GM19035 (cell line): ENCODE data around the gene FAM216B.
"Not testable (repeated sequence)": the region's sequence is repeated elsewhere in the genome, so short reads cannot be mapped to it uniquely, and the experiment has no call there.

Experiments
- ATAC-seq: cut with Tn5 transposase; IDR thresholded peaks from one replicate; pipeline ENCODE4 v1.9.1; 2021; ENCODE audit not compliant: unreplicated experiment

Gene FAM216B

DNA sequence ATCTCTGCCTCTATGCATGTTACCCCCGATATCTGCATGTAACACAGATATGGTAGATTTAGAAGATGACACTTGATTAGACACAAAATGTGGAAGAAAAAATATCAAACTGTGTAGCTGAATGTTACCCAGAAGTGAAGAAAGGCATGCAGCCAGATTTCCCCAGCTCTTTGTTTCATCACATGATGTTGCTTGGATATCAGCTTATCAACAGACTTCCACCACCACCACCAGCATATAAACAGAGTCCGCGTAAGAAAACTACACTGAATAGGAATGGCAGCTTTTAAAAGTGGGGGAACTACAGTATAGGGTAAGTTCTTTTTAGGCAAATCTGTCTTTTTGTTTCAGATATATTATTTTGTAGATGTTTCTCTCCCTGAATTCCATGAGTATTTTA lies at the start of gene FAM216B:
TSS of gene FAM216B (plus strand) at position 233 of the 400 bp plus-strand sequence. CDS start 2,484 bp downstream, outside the sequence.
- no peak for ATAC-seq

DNA sequence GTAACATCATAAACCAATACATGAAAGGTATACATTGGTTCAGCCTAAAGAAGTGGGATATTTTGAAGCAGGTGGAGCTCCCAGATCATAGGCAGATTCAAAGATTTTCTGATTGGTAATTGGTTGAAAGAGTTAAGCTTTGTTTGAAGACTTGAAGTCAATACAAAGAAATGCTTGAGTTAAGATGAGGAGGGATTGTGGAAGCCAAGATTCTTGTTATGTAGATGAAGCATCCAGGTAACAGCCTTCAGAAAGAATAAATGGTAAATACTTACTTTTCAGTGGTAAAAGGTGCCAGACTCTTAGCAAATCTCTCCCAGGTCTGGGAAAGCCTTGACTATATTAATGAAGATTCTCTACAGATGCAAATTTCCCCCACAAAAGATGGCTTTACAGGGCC lies 49.3 kb upstream of the FAM216B start:
- ATAC-seq: no peak

DNA sequence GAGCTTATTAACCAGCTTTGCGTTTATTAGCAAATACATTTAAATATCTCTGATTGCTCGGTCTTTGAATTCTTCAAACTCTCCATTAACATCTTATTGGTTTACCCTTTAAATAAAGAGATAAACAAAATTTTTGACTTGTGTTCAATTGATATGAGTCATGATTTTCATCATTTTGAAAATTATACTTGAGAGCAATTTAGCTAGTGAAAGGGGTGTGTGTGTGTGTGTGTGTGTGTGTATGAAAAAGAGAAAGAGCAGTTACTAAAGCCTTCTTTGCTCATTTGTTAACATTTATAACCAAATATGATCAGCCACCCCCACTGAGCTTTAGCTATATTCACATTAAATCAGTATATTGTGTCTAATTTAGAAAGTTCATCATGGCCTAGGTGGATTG lies 48.3 kb upstream of the FAM216B start:
- no peak for ATAC-seq

DNA sequence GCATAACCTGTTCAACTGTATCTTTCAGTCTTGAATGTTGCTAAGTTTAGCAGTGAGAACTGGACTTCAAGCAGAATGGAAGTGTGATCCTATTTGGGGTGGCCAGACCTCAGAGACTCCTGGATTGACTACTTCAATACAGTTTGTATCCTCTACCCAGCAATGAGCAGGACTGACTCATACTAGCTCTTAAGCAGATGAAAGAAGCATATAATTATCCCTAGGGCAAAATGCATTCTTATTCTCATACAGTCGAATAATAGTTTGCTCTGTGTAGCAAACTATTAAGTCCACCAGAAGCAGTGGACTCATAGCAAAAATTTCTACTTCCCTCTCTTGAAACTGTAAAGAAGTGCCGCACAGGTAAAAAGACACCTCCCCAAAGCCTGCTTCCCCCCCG lies 46.4 kb upstream of the FAM216B start:
- no peak for ATAC-seq

DNA sequence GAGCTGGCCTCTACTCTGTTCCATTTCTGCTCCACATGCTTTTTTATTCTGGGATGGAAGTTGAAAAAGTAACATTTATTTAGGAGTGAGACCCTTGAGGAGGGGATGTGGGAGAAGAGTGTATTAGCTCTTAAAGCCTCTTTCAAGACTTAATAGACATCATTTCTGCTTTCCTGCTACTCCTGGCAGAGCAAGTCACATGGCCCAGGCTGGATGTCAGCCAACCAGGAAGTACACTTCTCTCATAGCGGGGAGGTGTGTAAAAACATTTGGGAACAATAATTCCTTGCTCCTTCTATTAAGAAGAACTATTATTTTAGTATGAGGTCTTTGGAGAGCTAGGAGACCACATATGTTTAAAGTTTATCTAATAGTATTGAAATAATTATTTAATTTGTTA lies 40.6 kb upstream of the FAM216B start:
- no peak for ATAC-seq

DNA sequence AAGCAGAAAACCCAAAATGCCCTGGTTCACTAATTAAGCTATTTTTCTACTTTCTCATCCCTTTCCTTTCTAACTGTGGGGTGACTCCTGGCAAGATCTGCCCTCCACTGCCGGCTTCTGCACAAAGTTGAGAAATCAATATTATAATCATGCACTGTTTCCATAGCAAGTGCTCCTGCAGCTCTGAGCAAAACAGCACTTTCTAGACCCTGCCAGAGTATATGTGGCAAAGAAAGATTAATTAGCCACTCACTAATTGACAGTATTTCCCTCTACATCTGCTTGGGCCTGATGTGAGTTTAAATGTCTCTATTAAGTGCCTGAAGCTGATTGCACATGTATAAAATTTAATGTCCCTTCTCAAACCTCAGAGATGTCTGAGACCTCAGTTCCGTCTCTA lies 39.5 kb upstream of the FAM216B start:
- ATAC-seq: no peak

DNA sequence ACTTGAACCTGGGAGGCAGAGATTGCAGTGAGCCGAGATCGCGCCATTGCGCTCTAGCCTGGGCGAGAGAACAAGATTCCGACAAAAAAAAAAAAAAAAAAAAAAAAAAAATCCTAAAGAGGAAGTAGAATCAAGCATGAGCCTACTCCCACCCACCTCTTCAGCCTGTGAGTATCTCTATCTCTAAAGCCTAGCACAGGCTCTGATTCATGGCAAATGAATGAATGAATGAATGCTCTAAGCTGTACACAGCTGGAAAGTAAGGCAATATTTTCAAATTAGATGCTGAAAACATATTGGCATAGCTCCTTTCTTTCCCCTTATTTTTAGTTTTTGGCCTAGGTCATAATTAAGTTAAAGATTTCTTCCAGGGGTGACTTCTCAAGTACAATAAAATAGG lies 35.7 kb upstream of the FAM216B start:
- no peak for ATAC-seq

DNA sequence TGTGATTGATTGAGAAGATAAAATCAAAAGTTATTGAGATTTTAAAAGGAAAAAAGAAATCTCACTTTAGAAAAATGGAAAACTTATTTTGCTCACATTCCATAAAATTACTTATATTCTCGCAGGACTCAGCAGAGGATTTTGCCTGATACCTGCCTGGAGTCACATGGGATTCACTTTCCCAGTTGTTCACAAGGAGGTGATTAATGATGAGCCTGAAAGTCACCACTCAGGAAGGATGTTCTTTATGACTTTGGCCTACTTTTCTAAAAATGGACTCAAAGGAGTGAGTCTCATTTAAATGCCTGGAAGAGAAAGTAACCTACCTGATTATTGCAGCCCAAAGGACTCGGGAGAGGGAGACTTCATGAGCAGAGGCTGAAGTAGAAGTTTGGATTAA lies 34.5 kb upstream of the FAM216B start:
- no peak for ATAC-seq

DNA sequence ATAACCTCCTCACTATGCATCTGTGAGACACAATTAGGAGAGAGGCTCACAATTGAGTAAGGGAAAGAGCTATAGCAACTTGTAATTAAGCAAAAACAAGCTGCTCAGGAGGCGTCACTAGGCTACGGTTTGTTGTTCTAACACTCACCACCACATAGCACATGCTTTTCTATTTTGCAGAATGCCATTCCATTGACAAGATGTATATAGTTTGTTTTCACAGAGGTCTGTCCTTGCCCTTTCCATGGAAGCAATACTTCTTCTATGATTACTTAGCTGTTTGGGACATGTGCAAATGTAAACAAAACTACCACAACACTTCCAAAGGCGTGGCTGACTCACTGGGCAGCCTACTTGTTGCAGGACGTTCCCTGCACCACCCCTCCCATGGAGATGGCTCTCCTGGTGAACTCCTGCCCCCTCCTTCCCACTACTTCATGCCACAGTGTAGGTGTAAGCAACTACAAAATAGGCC lies 33.9 kb upstream of the FAM216B start:
- no peak for ATAC-seq

DNA sequence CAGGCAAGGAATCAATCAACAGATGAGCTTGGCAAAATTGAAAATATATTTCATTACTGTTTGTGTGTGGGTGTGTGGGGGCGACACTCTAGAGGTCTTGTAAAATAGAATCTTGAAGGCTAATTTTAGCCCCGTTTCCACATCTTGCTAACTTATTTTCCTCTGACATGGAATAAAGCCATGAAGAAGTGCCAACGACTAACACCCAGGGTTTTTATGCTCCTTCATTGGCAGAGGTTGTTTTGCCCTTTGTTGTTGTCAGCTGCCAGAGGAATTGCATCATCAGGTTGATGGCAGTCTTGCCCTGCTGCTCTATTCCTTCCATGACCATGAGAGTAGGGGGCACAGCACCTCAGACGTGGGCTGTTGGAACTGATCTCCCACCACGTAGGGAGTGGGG lies 30.6 kb upstream of the FAM216B start:
- no peak for ATAC-seq

DNA sequence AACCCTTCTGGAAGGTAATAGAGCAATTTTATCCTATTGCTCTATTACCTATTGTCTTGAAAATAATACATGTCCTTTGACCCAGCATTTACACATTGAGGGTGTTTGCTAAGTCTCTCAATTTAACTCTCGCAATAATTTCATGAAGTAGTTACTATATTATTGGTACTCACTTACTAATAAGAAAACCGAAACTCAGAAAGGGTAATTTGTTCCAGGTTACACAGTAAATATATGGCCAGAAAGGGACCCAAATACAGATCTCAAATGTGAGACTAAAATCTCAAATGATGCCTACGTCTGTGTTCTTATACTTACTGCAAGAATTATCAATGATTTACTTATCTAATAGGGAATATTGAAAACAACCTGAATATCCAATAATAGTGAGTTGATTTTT lies 29.7 kb upstream of the FAM216B start:
- ATAC-seq: no peak

DNA sequence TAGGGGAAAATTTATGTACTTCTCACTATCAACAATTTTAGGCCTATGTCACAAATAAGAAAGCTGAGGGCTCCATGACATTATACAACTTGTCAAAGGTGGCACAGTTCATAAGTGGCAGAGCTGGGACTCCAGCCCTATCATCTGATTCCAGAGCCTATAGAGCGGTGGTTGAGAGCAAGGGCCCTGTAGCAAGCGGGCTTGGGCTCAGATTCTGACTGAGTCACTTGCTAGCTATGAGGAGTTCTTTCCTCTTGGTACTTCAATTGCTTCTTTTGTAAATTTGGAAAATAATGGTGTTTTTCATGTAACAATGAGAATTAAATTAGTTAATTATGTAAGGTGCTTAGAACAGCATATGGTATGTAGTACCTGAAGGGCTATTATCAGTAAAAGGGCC lies 28.7 kb upstream of the FAM216B start:
- ATAC-seq: no peak

DNA sequence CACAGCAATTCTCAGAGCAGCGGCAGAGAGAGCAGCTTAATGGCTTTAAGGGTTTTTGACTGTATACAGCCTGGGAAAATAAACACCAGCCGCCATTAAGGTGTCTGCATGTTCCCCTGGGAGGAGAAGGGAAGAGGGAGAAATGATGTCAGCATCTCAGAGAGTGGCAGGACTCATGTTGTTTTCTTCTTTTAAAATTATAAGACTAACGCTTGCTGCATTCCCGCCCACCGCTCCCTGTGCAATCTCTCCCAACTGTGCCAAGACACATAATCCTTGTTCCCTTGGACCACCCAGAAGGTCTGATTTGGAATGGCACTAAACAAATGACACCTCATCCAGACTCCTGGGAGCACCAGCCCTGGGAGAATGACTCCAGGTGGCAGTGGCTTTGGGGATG lies 27.7 kb upstream of the FAM216B start:
- no peak for ATAC-seq

DNA sequence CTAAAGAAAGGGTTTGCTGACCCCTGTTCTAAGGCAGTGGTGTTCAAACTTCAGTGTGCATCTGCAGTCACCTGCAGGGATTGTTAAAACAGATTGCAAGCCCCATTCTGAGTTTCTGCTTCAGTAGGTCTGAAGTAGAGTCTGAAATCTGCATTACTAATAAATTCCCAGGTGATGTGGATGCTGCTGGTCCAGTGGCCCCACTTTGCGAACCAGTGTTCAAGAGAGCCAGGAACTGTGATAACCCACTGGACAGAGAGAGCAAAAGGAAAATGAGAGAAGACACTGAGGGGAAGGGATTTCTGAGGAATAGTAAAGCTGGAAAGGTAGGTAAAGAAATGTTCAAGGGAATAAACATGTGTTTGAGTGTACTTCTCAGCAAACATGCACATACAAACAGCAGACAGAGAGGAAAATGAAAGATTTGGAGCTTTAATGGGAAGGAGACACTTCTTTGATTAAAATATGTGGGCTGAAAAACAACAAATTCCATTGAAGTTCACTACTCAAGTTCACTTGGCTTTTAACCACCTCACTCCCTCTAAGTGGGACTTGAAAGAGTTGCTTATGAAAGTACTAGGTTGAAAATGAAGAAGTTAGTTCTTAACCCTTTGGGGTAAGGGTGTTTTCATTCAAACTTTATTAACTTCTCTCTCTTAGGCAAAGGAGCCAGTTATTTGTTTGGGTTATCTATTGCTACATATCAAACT lies 26.4 kb upstream of the FAM216B start:
- no peak for ATAC-seq

DNA sequence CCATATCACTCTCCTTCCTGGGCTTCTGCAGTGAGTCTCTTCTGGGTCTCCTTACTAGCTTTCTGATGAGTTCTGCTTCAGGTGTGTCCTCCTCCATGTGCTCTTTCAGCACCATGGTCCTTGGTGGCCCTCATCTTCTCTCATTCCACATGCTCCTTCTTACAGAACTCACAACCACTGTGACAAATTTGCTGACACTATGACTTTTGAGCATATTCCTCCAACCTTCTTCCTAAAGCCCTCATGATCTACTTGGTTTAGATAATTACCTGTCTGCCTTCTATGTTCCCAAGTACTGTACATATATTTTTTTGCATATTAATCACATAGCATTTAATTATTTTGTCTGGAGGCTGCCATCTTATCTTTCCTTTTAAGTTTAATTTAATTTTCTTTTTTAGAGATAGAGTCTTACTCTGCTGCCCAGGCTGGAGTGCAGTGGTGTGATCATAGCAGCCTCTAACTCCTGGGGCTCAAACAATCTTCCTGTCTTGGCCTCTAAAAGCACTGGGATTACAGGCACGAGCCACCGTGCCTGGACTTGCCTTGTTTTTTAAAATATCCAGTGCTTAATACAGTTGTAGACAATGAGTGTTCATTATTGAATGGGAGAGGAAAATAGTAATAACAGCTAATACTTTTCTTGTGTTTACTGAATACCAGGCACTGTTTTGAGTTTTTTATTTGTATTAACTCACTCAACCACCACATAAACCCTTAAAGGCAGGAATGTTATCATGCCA lies 23.5 kb upstream of the FAM216B start:
- ATAC-seq: no peak

DNA sequence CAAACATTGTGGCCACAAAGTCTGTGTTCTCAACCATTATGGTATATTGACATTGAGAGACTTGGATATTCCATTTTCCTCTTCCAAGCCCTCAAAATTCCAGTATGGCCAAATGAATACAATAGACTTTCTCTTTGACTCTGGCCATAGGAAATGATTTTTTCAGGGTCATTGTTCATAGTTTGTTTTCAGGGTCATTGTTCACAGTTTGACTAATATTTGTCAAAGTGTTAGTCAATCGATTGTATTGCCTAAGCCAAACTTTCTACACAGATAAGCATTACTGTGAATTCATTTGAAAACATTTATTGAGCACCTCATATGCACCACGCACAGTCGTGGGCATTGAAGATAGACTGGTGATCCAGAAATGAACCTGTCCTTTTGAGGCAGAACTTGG lies 22.9 kb upstream of the FAM216B start:
- ATAC-seq: no peak

DNA sequence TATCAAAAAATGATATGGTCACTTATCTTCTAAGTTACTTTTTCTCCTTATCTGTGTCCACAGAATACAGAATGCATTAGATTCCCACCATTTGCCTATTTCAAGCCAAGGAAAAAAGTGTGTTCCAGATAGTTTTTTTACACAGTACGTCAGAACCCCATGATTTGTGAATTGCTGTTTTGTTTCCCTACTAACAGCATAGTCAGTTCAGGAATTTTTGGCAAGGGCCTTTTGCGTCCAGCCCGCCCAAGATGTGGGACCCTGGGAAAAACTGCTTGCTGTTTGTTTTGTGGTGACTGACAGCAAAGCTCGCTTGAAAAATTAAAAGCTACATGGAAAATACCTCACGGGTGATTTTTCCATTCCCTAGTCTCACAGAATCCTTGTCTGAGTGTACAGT lies 20.4 kb upstream of the FAM216B start:
- no peak for ATAC-seq

DNA sequence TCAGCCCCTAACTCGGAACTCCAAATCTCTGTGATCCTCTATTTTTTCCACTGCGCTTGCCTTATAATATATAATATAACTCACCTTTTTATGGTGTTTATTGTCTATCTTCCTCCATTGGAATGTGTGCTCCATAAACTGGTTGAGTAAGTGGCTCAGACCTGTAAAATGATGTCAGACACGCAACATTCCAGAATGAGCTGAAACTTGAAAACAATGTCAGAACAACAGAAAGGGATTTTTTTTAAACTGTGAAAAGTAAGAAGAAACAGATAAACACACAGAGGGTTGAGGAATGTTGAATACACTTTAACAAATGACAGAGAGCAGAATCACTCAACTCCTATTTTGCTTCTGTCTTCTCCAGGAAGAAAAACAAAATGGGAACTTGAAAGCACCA lies 19.1 kb upstream of the FAM216B start:
- no peak for ATAC-seq

DNA sequence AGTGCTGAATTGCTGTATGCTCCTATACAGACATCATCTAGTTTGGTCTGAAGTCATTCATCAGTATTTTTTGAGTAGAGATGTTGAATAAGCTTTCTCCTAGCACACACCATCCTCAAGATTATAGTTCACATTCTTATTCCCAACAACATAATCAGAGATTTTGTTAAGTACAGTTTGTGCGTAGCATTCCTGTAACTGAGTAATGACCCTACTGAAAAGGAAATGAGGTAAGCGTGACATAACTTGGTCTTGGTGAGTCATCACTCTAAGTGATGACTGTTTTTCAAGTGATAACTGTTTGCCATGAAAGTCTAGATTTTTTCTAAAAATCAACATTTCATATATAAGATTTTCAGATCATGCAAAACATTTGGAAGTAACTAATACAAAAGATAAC lies 18.5 kb upstream of the FAM216B start:
- ATAC-seq: no peak

DNA sequence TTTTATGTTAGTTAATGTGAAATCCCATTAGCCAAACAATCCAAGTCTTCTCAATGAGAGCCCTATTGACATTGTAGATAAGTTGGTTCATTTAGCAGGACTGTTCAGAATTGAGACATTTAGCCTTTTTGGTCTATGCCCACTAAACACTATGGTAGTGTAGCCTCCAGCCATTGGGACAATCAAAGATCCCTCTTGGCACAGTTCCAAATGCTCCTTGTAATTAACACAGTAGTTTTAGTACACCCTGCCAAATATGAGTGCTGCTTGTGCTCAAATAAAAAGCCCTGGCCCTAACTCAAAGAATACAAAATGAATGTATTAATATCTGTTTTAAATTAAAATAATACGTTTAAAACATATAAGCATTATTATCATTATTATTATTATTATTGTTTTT lies 15.4 kb upstream of the FAM216B start:
- ATAC-seq: no peak

DNA sequence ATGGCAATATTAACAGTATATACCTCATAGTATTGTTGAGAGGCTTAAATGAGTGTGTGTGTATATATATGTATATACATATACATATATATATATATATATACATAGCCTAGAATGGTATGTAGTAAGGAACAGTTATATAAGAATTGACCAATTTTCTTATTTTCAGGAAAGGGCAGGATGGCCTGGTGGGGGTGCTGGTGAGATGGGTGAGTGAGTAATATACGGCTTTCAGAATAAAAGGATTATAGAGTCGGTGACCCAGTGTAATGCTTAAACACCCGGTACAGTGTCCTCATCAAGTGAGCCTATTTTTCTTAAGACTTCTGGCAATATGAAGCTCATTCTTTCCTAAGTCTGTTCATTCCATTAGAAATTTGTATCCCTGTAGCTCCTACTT lies 11.7 kb upstream of the FAM216B start:
- ATAC-seq: no peak

DNA sequence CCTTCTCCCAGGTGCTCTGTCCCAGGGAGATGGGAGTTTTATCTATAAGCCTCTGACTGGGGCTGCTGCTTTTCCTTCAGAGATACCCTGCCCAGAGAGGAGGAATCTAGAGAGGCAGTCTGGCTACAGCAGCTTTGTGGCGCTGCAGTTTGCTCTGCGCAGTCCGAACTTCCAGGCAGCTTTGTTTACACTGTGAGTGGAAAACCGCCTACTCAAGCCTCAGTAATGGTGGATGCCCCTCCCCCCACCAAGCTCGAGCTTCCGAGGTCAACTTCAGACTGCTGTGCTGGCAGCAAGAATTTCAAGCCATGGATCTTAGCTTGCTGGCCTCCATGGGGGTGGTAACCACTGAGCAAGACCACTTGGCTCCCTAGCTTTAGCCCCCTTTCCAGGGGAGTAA lies 4.8 kb upstream of the FAM216B start:
- not testable (repeated sequence) for ATAC-seq

DNA sequence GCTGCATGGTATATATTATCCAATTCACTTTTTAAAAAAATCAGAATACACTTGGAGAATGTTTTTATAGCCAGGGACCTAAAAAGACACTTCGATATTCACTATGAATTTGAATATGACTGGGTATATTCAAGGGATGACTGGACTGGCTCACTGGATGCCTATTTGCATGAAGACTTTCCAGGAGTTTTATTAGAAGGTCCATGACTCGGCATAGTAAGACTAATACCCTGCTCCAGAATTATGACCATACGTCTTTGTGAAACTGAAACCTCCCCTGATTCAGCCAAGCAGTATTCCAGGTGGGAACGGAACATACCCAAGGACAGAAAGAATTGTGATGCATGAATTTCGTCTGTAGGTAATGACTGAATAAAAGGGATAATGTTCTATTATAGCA lies 3.9 kb upstream of the FAM216B start:
- ATAC-seq: no peak
